Measurements from ENCODE around the gene FXYD1. TPM values are rescaled to one million over a fixed set of nuclear protein-coding genes. Genes with fewer than 3 reads are reported as not detected.

FXYD1 gene
- total and polyA plus RNA-seq, 2 donors (not counting 3 experiments of a cell fraction or from before 2014, with no cell fraction given) = not detected

DNA sequence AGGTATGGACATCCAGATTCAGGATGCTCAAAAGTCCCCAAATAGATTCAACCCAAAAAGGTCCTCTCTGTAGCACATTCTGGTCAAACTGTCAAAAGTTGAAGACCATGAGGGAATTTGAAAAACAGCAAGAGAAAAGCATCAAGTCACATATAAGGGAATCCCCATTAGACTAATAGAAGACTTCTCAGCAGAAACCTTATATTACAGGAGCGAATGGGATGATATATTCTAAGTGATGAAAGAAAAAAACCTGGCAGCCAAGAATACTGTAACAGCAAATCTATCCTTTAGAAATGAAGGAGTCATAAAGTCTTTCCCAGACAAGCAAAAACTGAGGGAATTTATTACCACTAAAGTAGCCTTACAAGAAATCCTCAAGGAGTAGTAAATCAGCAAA is 45.6 kb downstream of the FXYD1 start:
- H3K79me2 ChIP-seq (ENCODE audit: control insufficient read depth, insufficient read depth, low read length) = no peaks in the 10 kb centered on the region
- no peaks in the 10 kb centered on the region for H4K20me1 ChIP-seq (replicated peaks; ENCODE audit: control insufficient read depth, extremely low read depth, insufficient read depth, low read length)
- intact Hi-C loops (cut with micrococcal nuclease) (no loop called here), dilution Hi-C loops (cut with MboI; ENCODE audit: extremely low pct_ligation_motif_present, low sequenced_read_pairs) (no loop called here)
- ChIA-PET POLR2A (no interaction called here), CTCF (no interaction called here)
- no peaks in the 10 kb centered on the region for H3K36me3 ChIP-seq (ENCODE audit: control insufficient read depth in 2 of 2, extremely low read depth in 1 of 2, insufficient read depth in 2 of 2, low read length in 2 of 2)
- H3K4me2 ChIP-seq (ENCODE audit: insufficient read depth, low read length) = no peak overlapping the region
- no peaks in the 10 kb centered on the region for H3K9me1 ChIP-seq (replicated peaks; ENCODE audit: control insufficient read depth, extremely low read depth, insufficient read depth, low read length)
- H3K9ac ChIP-seq (replicated peaks; ENCODE audit: extremely low read depth, insufficient read depth, low read length) = no peak overlapping the region
- H3K4me3 ChIP-seq (replicated peaks in 1 of 3; ENCODE audit: insufficient read depth in 1 of 3, low read depth in 1 of 3, low read length in 3 of 3) = no peak overlapping the region
- no peak for FAIRE-seq
- no peak overlapping the region for H3K27ac ChIP-seq (ENCODE audit: insufficient read depth, low read depth, low read length)
- TF ChIP-seq GATA2 (IDR thresholded peaks at IDR 0.05; ENCODE audit: insufficient read depth, insufficient read length, low read depth, low read length) = no peak
- TF ChIP-seq FOS (IDR thresholded peaks at IDR 0.05; ENCODE audit: borderline replicate concordance, insufficient read depth, low read length) = no peak
- TF ChIP-seq, protein P1, sequence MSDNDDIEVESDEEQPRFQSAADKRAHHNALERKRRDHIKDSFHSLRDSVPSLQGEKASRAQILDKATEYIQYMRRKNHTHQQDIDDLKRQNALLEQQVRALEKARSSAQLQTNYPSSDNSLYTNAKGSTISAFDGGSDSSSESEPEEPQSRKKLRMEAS (IDR thresholded peaks at IDR 0.05; ENCODE audit: insufficient read depth, insufficient read length) = no peak
- no peak for TF ChIP-seq JUN (IDR thresholded peaks at IDR 0.05; ENCODE audit: borderline replicate concordance, insufficient read depth, insufficient read length, low read depth)
- no peak for TF ChIP-seq EZH2 (IDR thresholded peaks at IDR 0.05; ENCODE audit: borderline replicate concordance, low read depth, low read length, severe bottlenecking)
- TF ChIP-seq POLR2A (IDR thresholded peaks at IDR 0.05; ENCODE audit: low read depth, low read length) = no peak
- TF ChIP-seq, protein P2, sequence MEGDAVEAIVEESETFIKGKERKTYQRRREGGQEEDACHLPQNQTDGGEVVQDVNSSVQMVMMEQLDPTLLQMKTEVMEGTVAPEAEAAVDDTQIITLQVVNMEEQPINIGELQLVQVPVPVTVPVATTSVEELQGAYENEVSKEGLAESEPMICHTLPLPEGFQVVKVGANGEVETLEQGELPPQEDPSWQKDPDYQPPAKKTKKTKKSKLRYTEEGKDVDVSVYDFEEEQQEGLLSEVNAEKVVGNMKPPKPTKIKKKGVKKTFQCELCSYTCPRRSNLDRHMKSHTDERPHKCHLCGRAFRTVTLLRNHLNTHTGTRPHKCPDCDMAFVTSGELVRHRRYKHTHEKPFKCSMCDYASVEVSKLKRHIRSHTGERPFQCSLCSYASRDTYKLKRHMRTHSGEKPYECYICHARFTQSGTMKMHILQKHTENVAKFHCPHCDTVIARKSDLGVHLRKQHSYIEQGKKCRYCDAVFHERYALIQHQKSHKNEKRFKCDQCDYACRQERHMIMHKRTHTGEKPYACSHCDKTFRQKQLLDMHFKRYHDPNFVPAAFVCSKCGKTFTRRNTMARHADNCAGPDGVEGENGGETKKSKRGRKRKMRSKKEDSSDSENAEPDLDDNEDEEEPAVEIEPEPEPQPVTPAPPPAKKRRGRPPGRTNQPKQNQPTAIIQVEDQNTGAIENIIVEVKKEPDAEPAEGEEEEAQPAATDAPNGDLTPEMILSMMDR (IDR thresholded peaks at IDR 0.05; ENCODE audit: extremely low read depth in 1 of 2, insufficient read depth in 1 of 2, low read depth in 1 of 2, low read length in 2 of 2) = no peak
- no peak for TF ChIP-seq MYC (IDR thresholded peaks at IDR 0.05; ENCODE audit: low read depth, low read length)
- TF ChIP-seq POLR2AphosphoS5 (IDR thresholded peaks at IDR 0.05; ENCODE audit: insufficient read depth, low read depth, low read length) = no peak
- H3K9me3 ChIP-seq (replicated peaks; ENCODE audit: control insufficient read depth, insufficient read depth, low read length) = no peaks in the 10 kb centered on the region
- peaks cover 4% of the 10 kb centered on the region for H3K4me1 ChIP-seq (ENCODE audit: control insufficient read depth, extremely low read depth, insufficient read depth, low read length)
- no peak overlapping the region for H2AFZ ChIP-seq (ENCODE audit: low read depth, low read length)
- BruUV-seq (replicated peaks) = no TSS peak
- DNase-seq (ENCODE audit: low read depth, low spot score) = no peak
- H3K27me3 ChIP-seq (ENCODE audit: control insufficient read depth in 2 of 2, insufficient read depth in 2 of 2, low read length in 2 of 2) = peaks cover 0 to 2% of the 10 kb centered on the region in 2 experiments
